ENCODE results near the gene OR2A5. TPM values are rescaled to one million over a fixed set of nuclear protein-coding genes. Genes with fewer than 3 reads are reported as not detected.

Gene OR2A5
- total RNA-seq, 6 experiments from 2014 or later = not detected

DNA sequence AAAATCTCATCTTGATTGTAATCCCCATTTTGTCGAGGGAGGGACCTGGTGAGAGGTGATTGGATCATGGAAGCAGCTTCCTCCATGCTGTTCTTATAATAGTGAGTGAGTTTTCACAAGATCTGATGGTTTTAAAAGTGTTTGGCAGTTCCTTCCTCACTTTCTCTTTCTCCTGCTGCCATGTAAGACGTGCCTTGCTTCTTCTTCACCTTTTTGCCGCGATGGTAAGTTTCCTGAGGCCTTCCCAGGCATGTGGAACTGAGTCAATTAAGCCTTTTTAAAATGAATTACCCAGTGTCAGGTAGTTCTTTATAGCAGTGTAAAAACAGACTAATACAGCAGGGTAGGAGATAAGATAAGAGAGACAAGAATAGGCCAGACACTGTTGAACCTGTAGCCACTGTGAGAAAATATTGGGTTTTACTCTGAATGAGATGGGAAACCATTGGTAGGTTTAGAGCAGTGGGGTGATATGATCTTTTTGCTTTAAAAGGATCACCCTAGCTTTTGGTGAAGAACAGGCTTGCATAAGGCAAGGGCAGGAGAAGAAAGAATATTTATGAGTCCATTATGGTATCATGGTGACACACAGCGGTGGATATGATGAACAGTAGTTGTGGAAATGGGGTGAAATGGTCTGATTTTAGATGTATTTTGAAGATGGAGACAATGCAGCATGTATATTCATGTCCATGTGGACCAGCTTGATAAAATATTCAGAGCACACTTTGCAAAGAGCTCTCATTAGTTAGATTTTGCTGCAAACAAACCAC lies 37.1 kb upstream of the OR2A5 start:
- 69% methylated on average over 3 of the region's 5 CpGs for WGBS (ENCODE audit: insufficient coverage, low coverage, low lambda C conversion rate, missing lambda C conversion rate)
- intact Hi-C loops (cut with DNase I) = no loop called here
- Histone ChIP-seq H3K9me3 (no peaks in the 10 kb centered on the region), H3K27ac (no peak overlapping the region), H3K27me3 (no peaks in the 10 kb centered on the region), H3K36me3 (no peaks in the 10 kb centered on the region), H3K4me1 (no peaks in the 10 kb centered on the region), H3K4me3 (no peak overlapping the region)
- DNase-seq (no peak), ATAC-seq (no peak)
- TF ChIP-seq, protein P1, sequence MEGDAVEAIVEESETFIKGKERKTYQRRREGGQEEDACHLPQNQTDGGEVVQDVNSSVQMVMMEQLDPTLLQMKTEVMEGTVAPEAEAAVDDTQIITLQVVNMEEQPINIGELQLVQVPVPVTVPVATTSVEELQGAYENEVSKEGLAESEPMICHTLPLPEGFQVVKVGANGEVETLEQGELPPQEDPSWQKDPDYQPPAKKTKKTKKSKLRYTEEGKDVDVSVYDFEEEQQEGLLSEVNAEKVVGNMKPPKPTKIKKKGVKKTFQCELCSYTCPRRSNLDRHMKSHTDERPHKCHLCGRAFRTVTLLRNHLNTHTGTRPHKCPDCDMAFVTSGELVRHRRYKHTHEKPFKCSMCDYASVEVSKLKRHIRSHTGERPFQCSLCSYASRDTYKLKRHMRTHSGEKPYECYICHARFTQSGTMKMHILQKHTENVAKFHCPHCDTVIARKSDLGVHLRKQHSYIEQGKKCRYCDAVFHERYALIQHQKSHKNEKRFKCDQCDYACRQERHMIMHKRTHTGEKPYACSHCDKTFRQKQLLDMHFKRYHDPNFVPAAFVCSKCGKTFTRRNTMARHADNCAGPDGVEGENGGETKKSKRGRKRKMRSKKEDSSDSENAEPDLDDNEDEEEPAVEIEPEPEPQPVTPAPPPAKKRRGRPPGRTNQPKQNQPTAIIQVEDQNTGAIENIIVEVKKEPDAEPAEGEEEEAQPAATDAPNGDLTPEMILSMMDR (IDR thresholded peaks at IDR 0.05) = peak in 1 of 4 donors; percentile 15
- no peak for TF ChIP-seq POLR2A (IDR thresholded peaks at IDR 0.05)

DNA sequence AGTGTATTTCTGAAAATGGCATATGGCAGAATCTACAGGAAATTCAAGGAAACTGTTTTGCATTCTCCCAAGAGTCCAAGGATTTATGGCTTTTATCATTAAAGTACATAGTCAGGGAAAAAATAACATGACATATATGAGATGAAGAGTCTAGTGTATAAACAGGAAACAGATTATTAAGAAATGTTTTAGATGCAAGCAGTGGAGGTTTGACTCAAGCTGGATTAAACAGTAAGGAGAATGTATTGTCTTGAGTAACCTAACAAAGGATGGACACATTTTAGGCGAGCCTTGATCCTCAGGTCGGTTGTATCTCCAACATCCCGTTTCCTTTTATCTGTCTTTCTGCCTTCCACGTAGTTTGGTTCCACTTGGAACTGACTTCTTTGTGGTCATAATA lies 30.7 kb upstream of the OR2A5 start:
- H3K4me3 ChIP-seq = no peak overlapping the region
- WGBS (ENCODE audit: insufficient coverage, low coverage, low lambda C conversion rate, missing lambda C conversion rate) = 51% methylated on average over 4 of the region's 4 CpGs
- H3K36me3 ChIP-seq = no peaks in the 10 kb centered on the region
- no peaks in the 10 kb centered on the region for H3K27me3 ChIP-seq
- no peaks in the 10 kb centered on the region for H3K4me1 ChIP-seq
- ATAC-seq (no peak), DNase-seq (no peak)
- H3K9me3 ChIP-seq = no peaks in the 10 kb centered on the region
- intact Hi-C loops (cut with DNase I) = no loop called here
- TF ChIP-seq POLR2A (IDR thresholded peaks at IDR 0.05) = no peak
- TF ChIP-seq, protein P1 (IDR thresholded peaks at IDR 0.05) = no peak
- H3K27ac ChIP-seq = no peak overlapping the region

DNA sequence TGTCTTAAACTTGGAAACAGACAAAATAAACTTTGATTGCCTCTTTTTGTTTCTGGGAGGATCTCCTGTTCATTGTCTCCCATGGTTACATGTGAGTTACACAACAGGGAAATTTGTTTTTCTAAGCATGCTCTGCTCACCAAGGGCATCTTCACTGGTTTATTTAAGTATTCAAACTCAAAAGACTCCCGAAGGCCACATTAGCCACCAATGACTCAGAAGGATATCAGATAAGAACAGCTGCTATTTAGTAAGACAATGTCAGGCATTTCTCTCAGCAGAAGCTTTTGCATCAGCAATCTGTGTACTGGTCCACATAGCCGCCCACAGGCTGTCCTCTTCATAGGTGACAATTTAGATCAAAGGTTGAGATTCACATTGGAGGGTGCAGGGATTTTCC lies 29.3 kb upstream of the OR2A5 start:
- Histone ChIP-seq H3K27me3 (no peaks in the 10 kb centered on the region), H3K4me1 (no peaks in the 10 kb centered on the region), H3K27ac (no peak overlapping the region), H3K36me3 (no peaks in the 10 kb centered on the region), H3K4me3 (no peak overlapping the region), H3K9me3 (no peaks in the 10 kb centered on the region)
- WGBS (ENCODE audit: insufficient coverage, low coverage, low lambda C conversion rate, missing lambda C conversion rate) = 31% methylated on average over 2 of the region's 2 CpGs
- no peak for DNase-seq
- ATAC-seq = peak in 1 of 4 donors; percentile 56
- intact Hi-C loops (cut with DNase I) = no loop called here
- TF ChIP-seq POLR2A (IDR thresholded peaks at IDR 0.05) = no peak
- TF ChIP-seq, protein P1 (IDR thresholded peaks at IDR 0.05) = no peak

DNA sequence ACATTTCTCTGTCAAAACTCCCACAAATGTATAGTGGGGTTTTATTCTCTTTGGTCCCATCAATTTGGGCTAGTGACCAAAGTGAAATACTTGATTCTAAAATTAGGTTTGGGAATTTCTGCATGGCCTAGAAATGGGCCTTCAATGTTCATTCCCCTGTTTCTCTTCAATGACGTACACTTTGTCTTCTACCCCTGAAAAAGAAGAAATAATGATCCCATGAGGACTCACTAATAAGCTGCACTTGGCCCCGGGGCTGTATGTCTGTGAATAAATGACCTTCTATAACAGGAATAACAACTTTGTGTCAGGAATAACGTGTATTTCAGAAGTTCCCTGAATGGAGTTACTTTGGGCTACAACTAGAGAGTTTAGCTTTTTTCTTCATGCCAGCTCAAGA lies 28.4 kb upstream of the OR2A5 start:
- TF ChIP-seq, protein P1 (IDR thresholded peaks at IDR 0.05) = no peak
- TF ChIP-seq POLR2A (IDR thresholded peaks at IDR 0.05) = no peak
- no peak for ATAC-seq
- H3K9me3 ChIP-seq = no peaks in the 10 kb centered on the region
- intact Hi-C loops (cut with DNase I) = no loop called here
- no peaks in the 10 kb centered on the region for H3K4me1 ChIP-seq
- no peak overlapping the region for H3K4me3 ChIP-seq
- no peak overlapping the region for H3K27ac ChIP-seq
- H3K27me3 ChIP-seq = no peaks in the 10 kb centered on the region
- 54% methylated on average over 3 of the region's 3 CpGs for WGBS (ENCODE audit: insufficient coverage, low coverage, low lambda C conversion rate, missing lambda C conversion rate)
- H3K36me3 ChIP-seq = no peaks in the 10 kb centered on the region
- DNase-seq = no peak
